GM12864 (cell line): Measurements from ENCODE around the gene SRCAP.

Experiments
- DNase-seq: peaks from one replicate; pipeline ENCODE4 v3.0.0-alpha.2; 2011; ENCODE audit warnings: low read depth
- H3K4me3 ChIP-seq: 2 replicates; pipeline ENCODE4 v1.5.1; 2011; ENCODE audit warnings: mild to moderate bottlenecking, low read depth, low read length, control low read depth
- TF ChIP-seq, protein P1 (sequence below): IDR thresholded peaks from 2 replicates; pipeline ENCODE4 v1.5.1; 2011; ENCODE audit warnings: low read depth, mild to moderate bottlenecking, moderate library complexity, low read length, control low read depth, inconsistent platforms; ENCODE audit errors: missing control alignments

SRCAP gene

DNA sequence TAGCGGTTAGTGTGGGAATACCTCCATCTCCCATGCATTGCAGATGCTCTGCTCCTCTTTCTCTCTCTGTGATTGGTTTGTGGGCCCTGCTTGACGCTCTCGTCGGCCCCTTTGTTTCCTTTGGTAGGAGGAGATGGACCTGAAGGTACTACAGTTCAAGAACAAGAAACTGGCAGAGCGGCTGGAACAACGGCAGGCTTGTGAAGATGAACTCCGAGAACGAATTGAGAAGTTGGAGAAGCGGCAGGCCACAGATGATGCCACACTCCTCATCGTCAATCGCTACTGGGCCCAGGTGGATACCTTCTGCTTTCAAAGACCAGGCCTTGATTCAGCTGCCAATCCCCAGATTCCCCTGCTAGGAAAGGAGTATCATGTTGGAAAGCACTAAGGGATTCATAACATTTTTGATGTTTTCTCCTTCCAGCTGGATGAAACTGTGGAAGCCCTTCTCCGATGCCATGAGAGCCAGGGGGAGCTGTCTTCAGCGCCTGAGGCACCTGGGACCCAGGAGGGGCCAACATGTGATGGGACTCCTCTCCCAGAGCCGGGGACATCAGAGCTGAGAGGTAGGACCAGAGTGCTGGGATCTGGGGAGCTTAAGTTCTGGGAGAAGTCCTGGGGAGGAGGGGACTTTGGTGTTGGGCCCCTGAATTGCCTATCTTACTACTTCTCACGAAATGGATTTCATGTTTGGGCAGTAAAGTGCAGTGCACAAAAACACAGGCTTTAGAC is 64.2 kb downstream of the SRCAP start:
- H3K4me3 ChIP-seq: peak overlapping the region; percentile 79
- TF ChIP-seq, protein P1, sequence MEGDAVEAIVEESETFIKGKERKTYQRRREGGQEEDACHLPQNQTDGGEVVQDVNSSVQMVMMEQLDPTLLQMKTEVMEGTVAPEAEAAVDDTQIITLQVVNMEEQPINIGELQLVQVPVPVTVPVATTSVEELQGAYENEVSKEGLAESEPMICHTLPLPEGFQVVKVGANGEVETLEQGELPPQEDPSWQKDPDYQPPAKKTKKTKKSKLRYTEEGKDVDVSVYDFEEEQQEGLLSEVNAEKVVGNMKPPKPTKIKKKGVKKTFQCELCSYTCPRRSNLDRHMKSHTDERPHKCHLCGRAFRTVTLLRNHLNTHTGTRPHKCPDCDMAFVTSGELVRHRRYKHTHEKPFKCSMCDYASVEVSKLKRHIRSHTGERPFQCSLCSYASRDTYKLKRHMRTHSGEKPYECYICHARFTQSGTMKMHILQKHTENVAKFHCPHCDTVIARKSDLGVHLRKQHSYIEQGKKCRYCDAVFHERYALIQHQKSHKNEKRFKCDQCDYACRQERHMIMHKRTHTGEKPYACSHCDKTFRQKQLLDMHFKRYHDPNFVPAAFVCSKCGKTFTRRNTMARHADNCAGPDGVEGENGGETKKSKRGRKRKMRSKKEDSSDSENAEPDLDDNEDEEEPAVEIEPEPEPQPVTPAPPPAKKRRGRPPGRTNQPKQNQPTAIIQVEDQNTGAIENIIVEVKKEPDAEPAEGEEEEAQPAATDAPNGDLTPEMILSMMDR: no peak

DNA sequence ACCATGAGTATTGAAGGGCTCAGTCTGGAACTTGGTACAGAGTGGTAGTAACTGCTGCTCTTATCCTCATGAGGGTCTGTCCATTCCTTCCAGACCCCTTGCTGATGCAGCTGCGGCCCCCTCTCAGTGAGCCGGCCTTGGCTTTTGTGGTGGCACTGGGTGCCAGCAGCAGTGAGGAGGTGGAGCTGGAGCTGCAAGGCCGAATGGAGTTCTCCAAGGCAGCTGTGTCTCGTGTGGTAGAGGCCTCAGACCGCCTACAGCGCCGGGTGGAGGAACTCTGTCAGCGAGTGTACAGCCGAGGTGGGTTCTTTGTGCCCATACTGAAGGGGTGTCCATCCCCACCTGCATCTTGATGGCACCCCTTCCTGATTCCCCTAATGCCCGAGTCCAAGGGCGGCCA is 65.1 kb downstream of the SRCAP start:
- no peak for DNase-seq
- no peak overlapping the region for H3K4me3 ChIP-seq
- TF ChIP-seq, protein P1: no peak

More for the DNA sequence above, 64.2 kb downstream of the SRCAP start:
- no peak for DNase-seq

DNA sequence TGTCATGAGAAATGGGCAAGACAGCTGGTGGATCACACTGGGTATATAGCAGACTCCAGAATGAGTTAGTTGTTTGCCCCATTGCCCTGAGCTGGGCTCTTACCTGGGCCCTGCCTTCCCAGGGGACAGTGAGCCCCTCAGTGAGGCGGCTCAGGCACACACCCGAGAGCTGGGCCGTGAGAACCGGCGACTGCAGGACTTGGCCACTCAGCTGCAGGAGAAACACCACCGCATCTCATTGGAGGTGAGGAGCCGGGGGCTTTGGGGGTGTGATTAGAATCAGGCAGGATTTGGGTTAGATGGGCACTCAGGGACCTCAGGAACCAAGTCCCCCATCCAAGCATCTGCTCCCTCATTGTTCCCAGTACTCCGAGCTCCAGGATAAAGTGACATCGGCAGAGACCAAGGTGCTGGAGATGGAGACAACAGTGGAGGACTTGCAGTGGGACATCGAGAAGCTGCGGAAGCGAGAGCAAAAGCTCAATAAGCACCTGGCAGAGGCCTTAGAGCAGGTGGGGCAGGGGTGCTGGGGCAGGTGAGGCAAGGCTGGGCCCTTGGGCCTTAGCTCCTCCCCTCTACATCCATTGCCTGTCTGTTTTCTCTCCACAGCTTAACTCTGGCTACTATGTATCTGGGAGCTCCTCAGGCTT is 66.0 kb downstream of the SRCAP start:
- DNase-seq: no peak
- no peak overlapping the region for H3K4me3 ChIP-seq
- TF ChIP-seq, protein P1: no peak

DNA sequence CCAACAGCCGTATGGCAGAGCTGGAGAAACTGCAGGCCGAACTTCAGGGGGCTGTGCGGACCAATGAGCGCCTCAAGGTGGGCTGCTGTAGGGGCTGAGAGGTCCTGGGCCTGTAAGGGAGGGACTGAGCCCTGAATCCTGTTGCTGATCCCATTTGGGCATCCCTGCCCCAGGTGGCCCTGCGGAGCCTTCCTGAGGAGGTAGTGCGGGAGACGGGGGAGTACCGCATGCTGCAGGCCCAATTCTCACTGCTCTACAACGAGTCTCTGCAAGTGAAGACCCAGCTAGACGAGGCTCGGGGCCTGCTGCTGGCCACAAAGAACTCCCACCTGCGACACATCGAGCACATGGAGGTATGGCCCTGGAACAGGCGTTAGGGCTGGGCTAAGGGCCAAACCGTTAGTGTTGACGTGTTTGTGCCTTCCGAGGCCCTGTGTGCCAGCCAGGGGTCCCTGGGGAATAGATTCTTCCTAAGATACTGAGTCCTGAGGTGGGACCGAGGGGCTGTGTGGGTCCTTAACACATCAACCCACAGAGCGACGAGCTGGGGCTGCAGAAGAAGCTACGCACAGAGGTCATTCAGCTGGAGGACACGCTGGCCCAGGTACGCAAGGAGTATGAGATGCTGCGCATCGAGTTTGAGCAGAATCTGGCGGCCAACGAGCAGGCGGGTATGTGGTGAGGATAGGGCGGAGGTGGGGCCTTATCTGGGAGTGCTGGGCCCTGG is 67.4 kb downstream of the SRCAP start:
- TF ChIP-seq, protein P1: no peak
- no peak overlapping the region for H3K4me3 ChIP-seq

DNA sequence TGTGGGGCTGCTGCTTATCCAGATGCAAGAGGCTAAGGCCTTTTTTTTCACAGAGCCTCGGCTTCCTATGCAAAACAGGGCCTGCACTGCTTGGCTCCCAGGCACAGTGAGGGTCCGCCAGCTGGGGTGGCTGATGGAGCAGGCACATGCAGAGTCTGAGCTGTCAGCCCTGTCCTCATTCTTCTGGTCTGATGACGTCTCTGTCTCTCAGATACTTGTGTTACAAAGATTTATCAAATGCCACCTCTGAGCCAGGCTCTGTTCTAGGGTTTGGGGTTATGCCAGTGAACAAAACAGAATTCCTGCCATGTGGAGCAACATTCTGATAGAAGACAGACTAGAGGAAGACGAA is 67.9 kb downstream of the SRCAP start:
- DNase-seq: no peak
- TF ChIP-seq, protein P1: no peak
- no peak overlapping the region for H3K4me3 ChIP-seq

More for the DNA sequence above, 67.4 kb downstream of the SRCAP start:
- no peak for DNase-seq

DNA sequence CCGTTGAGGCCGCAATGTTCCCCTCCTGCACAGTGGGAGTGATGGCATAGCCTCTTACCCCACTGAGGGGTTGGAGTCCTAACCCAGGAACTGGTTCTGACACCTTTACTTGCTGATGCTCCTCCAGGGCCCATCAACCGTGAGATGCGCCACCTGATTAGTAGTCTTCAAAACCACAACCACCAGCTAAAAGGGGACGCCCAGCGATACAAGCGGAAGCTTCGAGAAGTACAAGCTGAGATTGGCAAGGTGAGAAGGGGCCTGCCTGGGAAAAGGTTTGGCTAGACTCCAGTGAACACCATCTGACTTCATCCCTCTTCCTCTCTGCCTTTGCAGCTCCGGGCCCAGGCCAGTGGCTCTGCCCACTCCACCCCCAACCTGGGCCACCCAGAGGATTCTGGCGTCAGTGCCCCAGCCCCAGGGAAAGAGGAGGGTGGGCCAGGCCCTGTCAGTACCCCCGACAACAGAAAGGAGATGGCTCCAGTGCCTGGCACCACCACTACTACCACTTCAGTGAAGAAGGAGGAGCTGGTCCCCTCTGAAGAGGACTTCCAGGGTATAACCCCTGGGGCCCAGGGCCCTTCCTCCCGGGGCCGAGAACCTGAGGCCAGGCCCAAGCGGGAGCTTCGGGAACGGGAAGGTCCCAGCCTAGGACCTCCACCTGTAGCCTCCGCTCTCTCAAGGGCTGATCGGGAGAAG is 68.9 kb downstream of the SRCAP start:
- no peak overlapping the region for H3K4me3 ChIP-seq
- TF ChIP-seq, protein P1: no peak
- DNase-seq: no peak
